GM13977 (cell line): Measurements from ENCODE around the gene NTNG1.

ENCODE experiments used
- DNase-seq: peaks from one replicate; pipeline ENCODE4 v3.0.0; 2012; ENCODE audit warnings: low spot score
- in situ Hi-C: fragments of 300-500 bp; cut with MboI; formaldehyde crosslinking; loops from one replicate; pipeline ENCODE4 v1.12.0; 2022; ENCODE audit warnings: low sequenced_read_pairs, low pct_unique_long_range_greater_than_20kb, mixed read lengths, inconsistent platforms; ENCODE audit not compliant: unreplicated experiment
- TF ChIP-seq, protein P1 (sequence below): IDR thresholded peaks from 2 replicates; pipeline ENCODE4 v1.5.1; 2012; ENCODE audit warnings: mild to moderate bottlenecking, control low read depth; ENCODE audit not compliant: insufficient read depth; ENCODE audit errors: extremely low read depth, missing control alignments

NTNG1 gene

DNA sequence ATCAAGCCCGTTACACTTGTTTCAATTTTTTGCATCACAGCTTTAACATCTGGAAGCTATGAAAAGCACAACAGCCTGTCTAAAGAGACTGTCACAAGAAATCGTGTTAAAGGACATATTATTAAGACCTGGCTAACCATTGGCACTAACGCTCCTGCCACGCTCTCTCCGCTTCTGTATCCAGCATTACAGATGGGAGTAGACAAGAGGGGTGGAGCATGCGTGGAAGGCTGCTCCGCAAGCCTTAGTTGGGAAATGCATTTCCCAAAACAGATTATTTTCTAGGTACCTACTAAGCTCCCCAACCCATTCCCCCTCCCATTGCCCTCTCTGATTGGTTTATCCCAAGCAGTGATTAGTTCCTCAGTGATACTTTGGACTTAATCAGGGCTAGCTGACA, 72.4 kb downstream of the NTNG1 start:
- TF ChIP-seq, protein P1, sequence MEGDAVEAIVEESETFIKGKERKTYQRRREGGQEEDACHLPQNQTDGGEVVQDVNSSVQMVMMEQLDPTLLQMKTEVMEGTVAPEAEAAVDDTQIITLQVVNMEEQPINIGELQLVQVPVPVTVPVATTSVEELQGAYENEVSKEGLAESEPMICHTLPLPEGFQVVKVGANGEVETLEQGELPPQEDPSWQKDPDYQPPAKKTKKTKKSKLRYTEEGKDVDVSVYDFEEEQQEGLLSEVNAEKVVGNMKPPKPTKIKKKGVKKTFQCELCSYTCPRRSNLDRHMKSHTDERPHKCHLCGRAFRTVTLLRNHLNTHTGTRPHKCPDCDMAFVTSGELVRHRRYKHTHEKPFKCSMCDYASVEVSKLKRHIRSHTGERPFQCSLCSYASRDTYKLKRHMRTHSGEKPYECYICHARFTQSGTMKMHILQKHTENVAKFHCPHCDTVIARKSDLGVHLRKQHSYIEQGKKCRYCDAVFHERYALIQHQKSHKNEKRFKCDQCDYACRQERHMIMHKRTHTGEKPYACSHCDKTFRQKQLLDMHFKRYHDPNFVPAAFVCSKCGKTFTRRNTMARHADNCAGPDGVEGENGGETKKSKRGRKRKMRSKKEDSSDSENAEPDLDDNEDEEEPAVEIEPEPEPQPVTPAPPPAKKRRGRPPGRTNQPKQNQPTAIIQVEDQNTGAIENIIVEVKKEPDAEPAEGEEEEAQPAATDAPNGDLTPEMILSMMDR, result no peak
- DNase-seq, result no peak
- in situ Hi-C loops, result no loop called here

GRCh38 chr1:107220036-107220435, 79.2 kb downstream of the NTNG1 start:
- in situ Hi-C loops, result no loop called here
- DNase-seq, result no peak
- TF ChIP-seq, protein P1, result no peak

DNA sequence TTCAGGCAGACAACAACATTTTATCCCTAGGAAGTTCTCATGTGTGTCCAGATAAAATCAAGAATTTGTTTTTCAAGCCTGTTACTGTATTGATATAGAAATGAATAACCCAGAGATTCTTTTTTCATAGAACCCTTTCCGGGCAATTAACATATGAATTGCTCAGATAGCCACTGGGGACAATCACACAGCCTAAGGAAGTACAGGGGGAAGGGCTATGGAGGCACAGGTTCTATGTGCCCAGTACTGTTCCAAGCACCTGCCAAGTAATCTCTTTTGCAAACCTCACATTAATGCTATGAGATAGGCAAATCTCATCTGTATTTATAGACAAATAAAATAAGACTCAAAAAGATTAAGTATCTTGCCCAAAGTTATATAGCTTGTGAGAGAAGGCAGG, 84.9 kb downstream of the NTNG1 start:
- in situ Hi-C loops, result no loop called here
- no peak for DNase-seq
- TF ChIP-seq, protein P1, result no peak

DNA sequence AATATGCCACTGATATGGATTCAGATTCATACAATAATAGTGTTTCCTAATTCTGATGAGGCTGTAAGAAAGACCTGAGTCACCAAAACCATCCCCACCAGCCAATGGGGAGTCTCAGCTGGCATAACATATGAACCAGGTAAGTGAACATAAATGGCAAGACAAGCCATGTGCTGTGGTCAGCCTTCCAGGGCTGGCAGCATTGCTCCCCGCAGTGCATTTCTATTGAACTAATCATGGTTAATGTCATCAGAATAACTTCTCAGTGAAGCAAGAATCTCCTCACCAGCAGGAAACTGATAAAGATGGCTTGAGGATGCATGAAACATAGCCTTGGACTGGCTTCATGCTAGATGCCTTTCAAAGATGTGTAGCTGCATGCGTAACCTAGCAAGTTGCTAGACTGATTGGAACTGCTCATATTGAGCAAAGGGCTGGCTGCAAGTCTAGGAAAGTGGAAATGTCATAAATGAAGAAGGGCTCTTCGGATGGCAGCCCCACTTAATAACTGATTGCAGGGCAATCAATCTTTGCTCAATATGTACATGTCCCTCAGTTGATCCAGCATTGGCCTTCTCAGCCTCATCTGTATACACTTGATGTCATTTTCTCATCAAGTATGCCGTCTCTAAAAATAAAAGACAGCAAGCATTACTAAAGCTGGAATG, 88.0 kb downstream of the NTNG1 start:
- DNase-seq, result no peak
- in situ Hi-C loops, result no loop called here
- TF ChIP-seq, protein P1, result no peak

DNA sequence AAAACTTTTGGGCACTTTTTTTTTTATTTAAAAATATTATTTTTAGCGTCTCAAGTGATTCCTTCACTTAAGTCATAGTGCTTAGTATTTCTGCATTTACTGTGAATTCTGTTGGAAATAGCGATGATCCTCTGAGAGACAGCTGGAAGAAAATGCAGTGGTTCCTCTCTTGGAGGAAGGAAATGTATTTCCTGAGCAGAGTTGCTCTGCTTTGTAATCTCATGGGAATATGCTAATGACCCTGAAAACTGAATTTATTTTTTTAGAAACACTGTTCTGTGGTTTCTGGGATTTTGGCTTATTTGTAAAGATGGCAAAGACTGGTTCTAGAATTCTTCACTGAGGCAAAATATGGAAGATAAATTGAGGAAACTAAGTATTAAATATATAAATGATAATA, 88.9 kb downstream of the NTNG1 start:
- in situ Hi-C loops, result no loop called here
- no peak for DNase-seq
- TF ChIP-seq, protein P1, result no peak

GRCh38 chr1:107230121-107230520, 89.3 kb downstream of the NTNG1 start:
- in situ Hi-C loops, result no loop called here
- TF ChIP-seq, protein P1, result no peak
- no peak for DNase-seq

- in situ Hi-C loops, result no loop called here
- DNase-seq, result no peak
- TF ChIP-seq, protein P1, result no peak
Observed at GRCh38 chr1:107231291-107231690, 90.5 kb downstream of the NTNG1 start.
